HG02870 (cell line): ENCODE results near the gene ERMP1.
A peak's percentile ranks its signal among the peaks of the same experiment; 100 is the strongest.
"Not testable (repeated sequence)": the region's sequence is repeated elsewhere in the genome, so short reads cannot be mapped to it uniquely, and the experiment has no call there.

ENCODE experiments used
- ATAC-seq: cut with Tn5 transposase; IDR thresholded peaks from one replicate; pipeline ENCODE4 v1.9.1; 2021; ENCODE audit warnings: mild to moderate bottlenecking, moderate library complexity; ENCODE audit not compliant: unreplicated experiment

The ERMP1 gene

GRCh38 chr9:5784526-5785315 lies 48.2 kb downstream of the ERMP1 start:
- ATAC-seq, result no peak

GRCh38 chr9:5783982-5784381 lies 48.9 kb downstream of the ERMP1 start:
- no peak for ATAC-seq

DNA sequence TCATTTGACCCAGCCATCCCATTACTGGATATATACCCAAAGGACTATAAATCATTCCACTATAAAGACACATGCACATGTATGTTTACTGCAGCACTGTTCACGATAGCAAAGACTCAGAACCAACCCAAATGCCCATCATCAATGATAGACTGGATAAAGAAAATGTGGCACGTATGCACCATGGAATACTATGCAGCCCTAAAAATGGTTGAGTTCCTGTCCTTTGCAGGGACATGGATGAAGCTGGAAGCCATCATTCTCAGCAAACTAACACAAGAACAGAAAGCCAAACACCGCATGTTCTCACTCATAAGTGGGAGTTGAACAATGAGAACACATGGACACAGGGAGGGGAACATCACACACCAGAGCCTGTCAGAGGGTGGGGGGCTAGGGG lies 49.5 kb downstream of the ERMP1 start:
- ATAC-seq, result not testable (repeated sequence)

DNA sequence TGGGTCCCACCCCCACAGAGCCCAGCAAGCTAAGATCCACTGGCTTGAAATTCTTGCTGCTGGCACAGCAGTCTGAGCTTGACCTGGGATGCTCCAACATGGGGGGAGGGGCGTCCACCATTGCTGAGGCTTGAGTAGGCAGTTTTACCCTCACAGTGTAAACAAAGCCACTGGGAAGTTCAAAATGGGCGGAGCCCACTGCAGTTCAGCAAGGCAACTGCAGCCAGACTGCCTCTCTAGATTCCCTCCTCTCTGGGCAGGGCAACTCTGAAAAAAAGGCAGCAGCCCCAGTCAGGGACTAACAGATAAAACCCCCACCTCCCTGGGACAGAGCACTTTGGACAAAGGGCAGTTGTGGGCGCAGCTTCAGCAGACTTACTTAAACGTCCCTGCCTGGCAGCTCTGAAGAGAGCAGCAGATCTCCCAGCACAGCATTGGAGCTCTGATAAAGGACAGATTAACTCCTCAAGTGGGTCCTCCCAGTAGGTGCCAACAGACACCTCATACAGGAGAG lies 53.2 kb downstream of the ERMP1 start:
- ATAC-seq, result not testable (repeated sequence)

- no peak for ATAC-seq
Measured at GRCh38 chr9:5778805-5779204, 54.1 kb downstream of the ERMP1 start.

GRCh38 chr9:5773324-5773999 lies 59.5 kb downstream of the ERMP1 start:
- ATAC-seq, result no peak

- no peak for ATAC-seq
Measured at GRCh38 chr9:5767968-5768932, 64.7 kb downstream of the ERMP1 start.

GRCh38 chr9:5764130-5764868 lies 68.6 kb downstream of the ERMP1 start:
- peak; percentile 92 for ATAC-seq

DNA sequence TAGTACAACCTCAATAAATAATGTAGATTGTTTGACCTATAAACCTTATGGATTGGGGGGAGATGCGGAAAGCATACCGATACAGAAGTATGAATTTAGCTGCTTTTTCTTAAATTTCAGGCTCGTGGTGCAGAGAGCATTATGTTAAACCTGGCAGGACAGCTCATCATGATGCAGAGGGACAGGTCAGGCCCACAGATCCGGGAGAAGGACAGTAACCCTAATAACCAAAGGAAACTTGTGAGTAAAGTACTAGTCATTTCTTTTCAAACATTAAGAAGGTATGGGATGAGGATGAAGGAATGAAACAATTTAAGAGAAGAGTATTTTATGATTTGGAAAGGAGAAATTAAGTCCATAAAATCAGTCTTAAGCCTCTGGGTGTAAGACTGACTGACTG lies 70.5 kb downstream of the ERMP1 start:
- ATAC-seq, result no peak

- ATAC-seq, result no peak
Measured at GRCh38 chr9:5760338-5760737, 72.6 kb downstream of the ERMP1 start.

DNA sequence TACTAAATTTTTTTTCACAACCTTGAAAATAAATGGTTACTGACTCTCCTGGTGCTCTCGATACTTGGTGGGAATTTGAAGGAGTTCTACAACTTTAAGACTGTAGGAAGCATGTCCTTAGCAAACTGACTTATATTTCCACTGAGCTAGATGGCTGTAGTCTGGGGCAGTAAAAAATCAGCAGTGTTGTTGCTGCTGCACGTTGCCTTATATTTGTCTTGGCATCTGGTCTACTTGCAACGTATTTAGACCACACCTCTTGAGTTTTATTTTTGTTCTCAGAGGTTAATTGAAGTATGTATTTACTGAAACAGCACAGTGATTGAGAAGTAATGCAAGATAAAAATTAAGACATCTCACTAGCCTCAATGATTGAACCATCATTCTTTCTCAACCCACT lies 76.3 kb downstream of the ERMP1 start:
- ATAC-seq, result no peak

- no peak for ATAC-seq
Measured at GRCh38 chr9:5750569-5750968, 82.3 kb downstream of the ERMP1 start.

- no peak for ATAC-seq
Measured at GRCh38 chr9:5749306-5749705, 83.6 kb downstream of the ERMP1 start.

- ATAC-seq, result no peak
Measured at GRCh38 chr9:5748438-5748837, 84.5 kb downstream of the ERMP1 start.

DNA sequence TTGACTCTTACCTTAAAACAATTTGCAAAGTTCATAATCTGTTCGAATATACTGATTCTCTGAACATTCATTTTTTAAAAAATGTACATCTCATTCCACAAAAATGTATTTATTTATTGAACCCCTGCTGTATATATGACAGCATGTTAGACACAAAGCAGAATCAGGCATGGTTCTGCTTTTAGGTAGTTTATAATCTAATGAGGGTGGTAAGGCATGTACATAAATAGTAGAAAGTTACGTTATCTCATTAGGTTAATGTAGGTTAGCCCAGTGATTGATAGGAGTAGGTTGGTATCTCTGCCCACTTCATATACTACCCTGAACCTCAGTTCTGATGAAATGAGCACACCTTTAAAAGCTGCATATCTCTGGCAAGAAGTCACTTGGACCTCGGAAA lies 89.8 kb downstream of the ERMP1 start:
- no peak for ATAC-seq

DNA sequence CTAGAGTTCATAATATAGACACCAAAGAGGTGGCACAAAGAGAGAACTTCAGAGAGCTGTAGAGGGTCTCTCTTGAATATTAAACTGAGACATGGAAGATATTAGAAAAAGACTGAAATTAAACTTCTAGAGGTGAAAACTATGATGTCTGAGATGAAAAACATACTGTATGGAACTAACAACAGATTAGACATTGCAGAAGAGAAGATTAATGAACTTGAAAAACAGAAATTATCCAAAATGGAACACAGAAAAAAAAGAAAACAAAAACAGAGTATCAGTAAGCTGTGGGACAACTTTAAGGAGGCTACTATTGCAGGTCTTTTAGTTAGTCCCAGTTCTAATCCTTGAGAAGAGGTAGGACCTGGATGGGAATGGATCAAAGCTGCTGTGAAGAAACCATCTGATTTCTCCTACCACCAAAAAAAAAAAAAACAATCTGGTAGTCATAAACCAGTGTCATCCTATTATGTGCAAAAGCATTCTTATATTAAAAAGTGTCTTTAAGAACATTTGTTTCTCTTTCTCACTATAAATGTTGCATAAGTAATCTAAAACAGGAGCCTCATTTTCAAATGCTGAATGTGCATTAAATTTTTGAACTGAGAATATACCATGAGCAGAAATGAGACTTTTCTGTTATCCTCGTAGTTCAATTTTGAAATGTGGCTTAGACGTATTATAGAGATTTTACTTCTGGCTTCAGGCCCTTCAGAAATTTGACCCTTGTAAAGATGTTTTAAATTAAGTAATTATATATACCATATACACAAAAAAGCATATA lies 96.2 kb downstream of the ERMP1 start:
- no peak for ATAC-seq

- no peak for ATAC-seq
Measured at GRCh38 chr9:5735072-5735471, 97.8 kb downstream of the ERMP1 start.
